H1 (cell line): ENCODE measurements around the gene KCNN1.

ENCODE experiments used
- BRCA1 ChIP-seq: IDR thresholded peaks from 2 replicates; pipeline ENCODE4 v1.6.1; 2012; ENCODE audit warnings: low read depth, low read length, improper control_type of control experiment
- CTCF ChIP-seq, 3 experiments: IDR thresholded peaks; 1 replicate in 2 of 3; 2 replicates in 1 of 3; pipeline versions ENCODE4 v1.5.1 to v1.6.1; 2011; ENCODE audit warnings: low read length in 3 of 3, mild to moderate bottlenecking in 3 of 3, inconsistent platforms in 2 of 3, low read depth in 1 of 3, moderate library complexity in 1 of 3; ENCODE audit not compliant: insufficient read depth in 1 of 3; ENCODE audit errors: control extremely low read depth in 1 of 3

DNA sequence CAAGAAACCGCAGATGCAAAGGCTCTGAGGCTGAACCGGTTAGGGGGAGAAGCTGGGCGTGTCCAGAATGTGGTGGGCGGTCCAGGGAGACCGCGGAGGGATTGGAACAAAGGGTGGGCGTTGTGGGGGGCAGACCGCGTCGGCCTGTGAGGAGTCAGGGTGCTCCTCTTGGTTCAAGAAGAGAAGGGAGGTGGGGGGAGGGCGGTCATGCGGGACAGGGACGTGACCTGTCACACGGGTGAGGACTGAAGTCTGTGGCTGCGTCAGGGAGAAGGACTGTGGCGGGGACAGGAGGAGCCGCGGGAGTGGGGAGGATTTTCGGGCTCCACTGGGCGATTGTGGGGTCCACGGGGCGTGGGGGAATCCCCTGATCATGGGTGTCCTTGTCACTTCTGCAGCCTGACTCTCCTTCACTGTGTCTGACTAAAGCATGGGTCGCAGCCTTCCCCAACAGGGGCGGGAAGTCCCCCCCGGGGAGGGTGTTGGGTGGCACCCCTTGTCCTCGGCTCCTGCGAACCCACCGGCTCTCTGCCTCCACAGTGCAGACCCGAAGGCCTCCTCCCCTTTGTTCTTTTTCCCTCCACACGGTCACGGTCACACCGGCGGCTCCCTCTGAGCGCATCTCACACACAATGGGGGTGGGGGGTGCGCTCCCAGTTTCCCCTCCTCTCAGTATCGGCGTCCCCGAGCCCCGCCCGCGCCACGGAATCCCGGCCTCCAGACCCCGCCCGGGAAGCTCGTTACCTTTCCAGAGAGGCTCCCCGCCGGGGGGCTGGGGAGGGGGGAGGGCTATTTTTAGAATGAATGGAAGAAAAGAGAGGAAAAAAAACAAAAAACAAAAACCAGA lies 16.4 kb upstream of the KCNN1 start:
- TF ChIP-seq CTCF (IDR thresholded peaks at IDR 0.05; ENCODE audit: control extremely low read depth in 1 of 3, insufficient read depth in 1 of 3, low read depth in 1 of 3, low read length in 3 of 3), result no peak
- TF ChIP-seq BRCA1, result no peak
